Central memory CD4-positive, alpha-beta T cell (primary cell): ENCODE data around the gene DCAF6.
"Not testable (repeated sequence)": the region's sequence is repeated elsewhere in the genome, so short reads cannot be mapped to it uniquely, and the experiment has no call there.

ENCODE experiments used
- DNase-seq: peaks from one replicate; pipeline ENCODE4 v3.0.0; 2022

DCAF6 gene

GRCh38 chr1:168035345-168035744 lies 98.9 kb downstream of the DCAF6 start:
- DNase-seq: no peak

GRCh38 chr1:168042362-168042761 lies 105.9 kb downstream of the DCAF6 start:
- no peak for DNase-seq

DNA sequence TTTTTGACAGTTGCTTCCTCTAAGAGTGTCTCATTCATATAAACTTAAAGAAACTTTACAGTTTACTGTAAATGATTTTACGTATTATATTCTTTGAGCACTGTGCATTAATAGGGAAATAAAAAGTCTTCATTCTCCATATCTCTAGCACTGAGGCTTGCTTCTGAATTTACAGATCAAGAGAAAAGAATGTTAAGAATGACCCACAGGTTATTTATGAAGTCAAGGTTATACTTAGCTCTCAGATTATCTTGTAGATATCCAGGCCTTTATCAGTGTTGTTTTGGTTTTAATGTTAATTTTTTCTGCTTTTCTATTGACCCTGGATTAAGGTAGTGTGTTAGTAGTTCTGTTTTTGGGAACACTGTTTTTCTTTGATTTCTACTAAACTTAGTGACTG lies 108.8 kb downstream of the DCAF6 start:
- no peak for DNase-seq

- no peak for DNase-seq
Measured at GRCh38 chr1:168050307-168050706, 113.8 kb downstream of the DCAF6 start.

DNA sequence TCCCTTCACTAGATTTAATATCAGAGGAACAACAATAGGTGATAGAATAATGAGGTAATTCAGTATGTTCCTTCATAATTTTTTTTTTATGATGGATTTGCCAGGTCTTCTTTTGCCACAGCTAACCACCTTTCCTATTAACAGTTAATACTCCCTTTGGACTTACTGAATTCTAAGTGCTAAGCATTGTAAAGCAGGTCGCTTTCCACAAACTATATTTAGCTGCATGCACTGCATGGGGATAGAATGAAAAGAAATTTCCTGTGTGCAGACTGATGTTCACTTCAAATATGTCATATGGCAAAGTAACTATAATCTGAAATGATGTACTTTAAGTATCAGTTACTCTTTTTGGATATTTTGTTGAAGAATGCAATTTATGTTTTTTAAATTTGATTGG lies 114.4 kb downstream of the DCAF6 start:
- DNase-seq: no peak

GRCh38 chr1:168053681-168054080 lies 117.2 kb downstream of the DCAF6 start:
- no peak for DNase-seq

DNA sequence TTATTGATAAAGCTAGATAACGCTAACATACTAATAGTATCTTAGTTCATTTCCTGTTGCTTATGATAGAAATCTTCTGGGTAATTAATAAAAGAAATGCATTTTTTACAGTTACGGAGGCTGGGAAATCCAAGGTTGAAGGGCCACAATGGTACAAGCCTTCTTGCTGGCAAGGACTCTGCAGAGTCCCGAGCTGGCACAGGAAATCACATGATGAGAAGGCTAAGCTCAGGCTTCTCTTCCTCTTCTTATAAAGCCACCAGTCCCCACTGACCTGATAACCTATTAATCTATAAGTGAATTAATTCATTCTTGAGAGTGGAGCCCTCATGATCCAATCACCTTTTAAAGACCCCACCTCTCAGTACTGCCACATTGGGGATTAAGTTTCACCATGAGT lies 117.6 kb downstream of the DCAF6 start:
- DNase-seq: no peak

DNA sequence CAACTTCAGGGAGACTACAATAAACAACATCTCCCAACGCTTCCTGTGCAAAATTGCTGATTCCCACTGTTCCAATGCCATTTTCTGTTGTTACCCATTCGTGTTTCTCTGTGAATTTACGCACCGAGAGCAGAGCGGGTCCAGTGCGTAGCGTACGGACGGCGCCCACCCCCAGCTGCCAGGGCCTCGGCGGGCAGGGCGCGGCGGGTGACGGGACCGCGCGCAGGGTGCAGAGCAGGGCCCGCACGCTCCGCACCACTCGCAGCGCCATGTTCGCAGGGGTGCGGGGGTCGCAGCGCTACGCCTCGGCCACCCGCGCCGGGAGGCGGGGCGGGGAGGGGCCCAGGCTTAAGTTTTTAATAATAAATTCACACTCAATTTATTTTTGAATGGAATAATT lies 119.7 kb downstream of the DCAF6 start:
- DNase-seq: not testable (repeated sequence)

DNA sequence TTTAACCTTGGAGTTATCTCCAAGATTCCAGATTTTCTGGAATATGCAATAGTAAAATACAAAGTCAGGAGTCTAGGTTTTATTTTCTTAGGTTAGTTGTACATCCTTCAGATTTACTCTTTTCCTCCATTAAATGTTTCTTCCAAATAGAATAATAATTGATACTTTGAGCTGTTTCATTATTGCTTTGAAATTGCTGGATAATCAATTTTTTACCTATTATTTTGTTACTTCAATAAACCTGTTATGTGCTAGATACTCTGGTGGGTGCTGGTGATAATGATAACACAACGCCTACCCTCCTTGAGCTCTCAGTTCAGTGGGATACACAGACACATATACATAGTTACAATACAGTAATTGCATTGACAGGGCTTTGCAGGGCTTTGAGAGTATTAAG lies 120.9 kb downstream of the DCAF6 start:
- DNase-seq: no peak

- DNase-seq: no peak
Measured at GRCh38 chr1:168057921-168058320, 121.4 kb downstream of the DCAF6 start.

GRCh38 chr1:168064216-168064615 lies 127.7 kb downstream of the DCAF6 start:
- DNase-seq: no peak

DNA sequence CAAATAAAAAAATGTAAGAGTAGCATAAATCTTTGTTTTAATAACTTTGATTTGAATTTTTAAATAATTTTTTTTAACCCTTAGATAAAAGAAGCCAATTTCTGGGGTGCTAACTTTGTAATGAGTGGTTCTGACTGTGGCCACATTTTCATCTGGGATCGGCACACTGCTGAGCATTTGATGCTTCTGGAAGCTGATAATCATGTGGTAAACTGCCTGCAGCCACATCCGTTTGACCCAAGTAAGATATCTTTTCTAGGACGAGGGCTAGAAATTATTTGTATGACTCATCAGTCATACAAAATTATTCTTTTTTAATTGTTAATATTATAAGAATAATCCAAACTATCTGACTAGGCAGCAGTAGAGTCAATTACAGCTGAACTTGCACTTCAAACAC lies 129.0 kb downstream of the DCAF6 start:
- DNase-seq: no peak

- no peak for DNase-seq
Measured at GRCh38 chr1:168069384-168069783, 132.9 kb downstream of the DCAF6 start.

DNA sequence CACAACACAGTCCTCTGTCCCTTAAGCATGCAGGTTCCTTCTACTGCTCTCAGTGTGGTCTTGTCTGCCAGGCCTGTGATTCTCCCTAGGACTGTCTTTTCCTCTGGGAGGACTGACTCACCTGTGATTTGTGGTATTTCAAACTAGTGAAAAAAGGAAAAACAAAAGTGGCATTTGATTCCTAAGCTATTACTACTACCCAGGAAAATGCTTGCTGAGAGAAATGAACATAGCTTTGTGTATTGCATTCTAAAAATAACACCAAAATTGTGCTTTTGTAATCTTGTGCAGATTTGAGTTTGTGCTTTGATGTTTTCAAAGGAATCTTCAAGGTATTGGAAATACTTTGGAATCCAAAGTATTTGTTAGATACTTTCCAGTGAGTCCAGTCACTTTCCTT lies 143.3 kb downstream of the DCAF6 start:
- DNase-seq: no peak

- DNase-seq: no peak
Measured at GRCh38 chr1:168081373-168082007, 145.0 kb downstream of the DCAF6 start.

DNA sequence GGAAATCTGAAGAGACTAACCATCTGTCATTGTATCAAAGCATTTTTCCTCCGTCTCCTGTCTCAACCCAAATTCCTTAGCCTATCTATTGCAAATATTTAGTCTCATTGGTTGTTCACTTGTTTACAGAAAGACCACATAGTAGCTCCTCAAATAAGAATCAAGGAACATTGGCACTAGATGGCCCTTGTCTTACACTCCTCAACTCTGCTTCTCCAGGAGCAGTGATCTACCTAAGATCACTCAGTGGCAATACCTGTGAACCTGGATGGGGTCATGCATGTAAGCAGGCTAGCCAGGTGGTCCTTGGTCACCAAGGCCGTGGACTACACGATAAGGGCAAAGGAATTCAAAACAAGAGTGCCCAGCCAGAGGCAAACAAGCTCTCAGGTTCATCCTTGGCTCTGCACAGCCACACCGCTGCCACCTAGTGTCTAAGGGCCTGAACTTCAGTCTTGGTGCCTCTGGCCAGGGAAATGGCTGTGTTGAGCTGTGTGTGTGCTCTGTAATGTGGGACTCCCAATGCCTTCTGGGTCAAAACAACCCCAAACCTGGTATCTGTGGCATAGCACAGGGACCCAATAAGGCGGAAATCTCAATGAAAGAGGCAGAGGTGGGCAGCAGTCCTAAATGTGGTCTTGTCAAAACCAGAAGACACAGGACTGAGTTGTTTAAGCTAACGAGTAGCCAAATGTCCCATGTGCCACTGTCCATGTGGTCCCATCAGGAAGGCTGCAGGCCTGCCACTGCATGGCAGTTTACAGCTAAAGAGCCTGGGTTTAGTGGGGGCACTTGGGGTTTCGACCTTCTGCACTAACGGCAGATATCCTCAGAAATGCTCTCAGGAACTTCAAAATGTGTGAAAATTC lies 145.8 kb downstream of the DCAF6 start:
- peak; percentile 28 for DNase-seq

- no peak for DNase-seq
Measured at GRCh38 chr1:168083456-168084325, 147.2 kb downstream of the DCAF6 start.

DNA sequence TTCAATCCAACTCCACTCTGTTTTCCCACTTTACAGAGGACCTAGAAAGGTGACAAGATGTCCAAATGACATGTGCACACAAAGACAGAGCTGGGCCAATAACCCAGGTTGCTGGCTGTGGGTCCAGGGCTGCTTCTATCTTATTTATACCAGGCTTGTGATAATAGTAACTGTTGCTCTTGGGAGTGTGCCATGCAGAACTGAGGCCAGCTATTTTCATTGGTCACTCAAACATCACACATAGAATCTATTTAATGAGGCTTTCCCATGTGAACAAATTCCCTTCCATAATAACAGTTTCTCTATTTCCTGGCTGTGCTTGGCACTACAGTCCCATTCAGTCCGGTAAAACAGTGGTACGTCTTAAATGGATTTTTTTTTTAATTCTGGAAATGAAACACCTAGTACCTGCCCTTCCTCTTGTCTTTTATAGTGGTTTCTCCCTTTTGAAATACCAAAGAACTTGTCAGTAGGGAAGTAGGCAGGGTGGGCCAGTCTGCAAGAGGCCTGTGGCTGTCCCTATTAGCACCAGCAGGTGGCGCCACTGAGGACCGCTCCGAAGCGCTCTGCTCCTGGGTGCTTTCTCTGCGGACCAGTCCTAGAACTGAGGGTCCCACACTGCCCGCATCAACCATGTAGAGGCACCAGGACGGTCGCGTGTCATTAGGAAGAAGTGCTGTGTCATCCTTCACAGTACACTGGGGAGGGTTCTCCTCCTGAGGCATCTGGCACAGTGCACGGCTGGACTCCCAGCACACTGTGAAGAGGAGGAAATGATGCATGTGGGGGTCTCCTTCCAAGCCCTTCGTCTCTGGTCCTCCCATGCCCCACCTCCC lies 148.1 kb downstream of the DCAF6 start:
- peak; percentile 20 for DNase-seq

DNA sequence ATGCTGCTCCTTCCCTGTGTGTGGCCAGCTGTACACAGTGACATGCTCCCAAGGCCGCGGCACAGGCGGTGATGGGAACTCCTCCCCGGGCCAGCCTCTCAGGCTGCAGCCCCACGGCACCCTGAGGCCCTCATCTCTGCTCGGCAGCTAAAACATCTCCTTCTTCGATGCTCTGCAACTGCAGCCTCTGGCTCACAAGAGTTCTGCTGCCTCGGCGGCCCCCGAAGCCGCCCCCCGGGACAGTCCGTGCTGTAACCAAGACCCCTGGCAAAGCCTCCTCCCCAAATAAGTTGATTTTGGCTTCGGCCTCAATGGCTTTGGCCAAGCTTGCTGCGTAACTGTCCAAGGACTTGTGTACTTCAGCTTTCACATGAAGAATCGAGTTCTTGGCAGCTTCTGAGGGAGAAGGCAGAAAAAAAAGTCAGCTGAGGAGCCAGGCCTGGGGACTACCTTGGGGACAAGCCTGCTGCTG lies 149.0 kb downstream of the DCAF6 start:
- no peak for DNase-seq

DNA sequence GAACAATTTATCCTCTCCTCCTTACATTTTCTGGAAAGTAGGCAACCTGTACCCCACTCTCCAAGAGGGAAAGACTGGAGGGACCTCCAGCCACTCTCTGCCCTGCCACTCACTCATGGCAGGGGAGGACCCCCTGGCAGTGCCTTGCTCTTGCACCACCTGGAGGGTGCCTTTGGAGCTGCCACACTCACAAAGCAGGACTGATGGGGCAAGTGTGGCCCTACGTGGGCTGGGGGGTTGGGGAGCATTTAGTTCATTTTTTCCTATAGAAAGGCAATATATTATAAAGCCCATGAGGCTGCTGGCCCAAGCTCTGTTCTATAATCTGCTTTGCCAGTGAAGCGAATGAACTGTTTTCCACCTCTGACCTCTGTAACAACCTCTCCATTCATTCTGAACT lies 150.0 kb downstream of the DCAF6 start:
- no peak for DNase-seq

- no peak for DNase-seq
Measured at GRCh38 chr1:168087696-168088095, 151.2 kb downstream of the DCAF6 start.
